Cortex of kidney (tissue), 1 donor: Measurements from ENCODE around the gene ZNF557.

Source experiments
- DNase-seq: peaks from one replicate; lab custom pipeline; 2025; lab: John Stamatoyannopoulos, UW

ZNF557 gene

DNA sequence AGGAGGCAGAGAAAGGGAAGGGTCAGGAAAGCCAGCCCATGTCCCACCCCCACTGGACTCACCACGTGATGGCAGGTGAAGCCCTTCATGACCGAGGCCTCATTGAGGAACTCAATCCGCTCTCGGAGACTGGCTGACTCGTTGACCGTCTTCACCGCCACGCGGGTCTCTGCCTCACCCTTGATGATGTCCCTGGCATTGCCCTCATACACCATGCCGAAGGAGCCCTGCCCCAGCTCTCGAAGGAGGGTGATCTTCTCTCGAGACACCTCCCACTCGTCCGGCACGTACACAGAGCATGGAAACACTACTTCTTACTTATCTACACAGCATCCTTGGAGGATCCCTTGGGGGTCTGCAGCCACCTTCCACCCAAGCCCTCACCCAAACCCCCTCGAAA, 55.7 kb downstream of the ZNF557 start:
- no peak for DNase-seq

DNA sequence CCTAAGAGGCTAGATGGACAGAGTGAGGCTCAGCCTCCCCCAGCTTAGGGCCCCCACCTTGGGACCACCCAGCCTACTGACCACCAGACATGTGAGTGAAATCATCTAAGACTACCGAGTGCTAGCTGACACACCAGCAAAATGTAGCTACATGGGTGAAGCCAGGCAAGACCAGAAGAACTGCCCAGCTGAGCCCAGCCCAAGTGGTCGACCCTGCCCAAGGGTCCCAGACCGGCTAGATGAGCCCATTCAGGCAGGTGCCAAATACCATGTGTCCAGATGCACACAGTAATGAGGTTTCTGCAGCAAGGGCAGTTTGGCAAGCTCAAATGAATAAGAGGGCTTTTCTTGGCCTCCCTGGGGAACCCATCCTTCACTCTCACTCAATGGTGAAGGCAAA, 56.6 kb downstream of the ZNF557 start:
- DNase-seq: no peak

DNA sequence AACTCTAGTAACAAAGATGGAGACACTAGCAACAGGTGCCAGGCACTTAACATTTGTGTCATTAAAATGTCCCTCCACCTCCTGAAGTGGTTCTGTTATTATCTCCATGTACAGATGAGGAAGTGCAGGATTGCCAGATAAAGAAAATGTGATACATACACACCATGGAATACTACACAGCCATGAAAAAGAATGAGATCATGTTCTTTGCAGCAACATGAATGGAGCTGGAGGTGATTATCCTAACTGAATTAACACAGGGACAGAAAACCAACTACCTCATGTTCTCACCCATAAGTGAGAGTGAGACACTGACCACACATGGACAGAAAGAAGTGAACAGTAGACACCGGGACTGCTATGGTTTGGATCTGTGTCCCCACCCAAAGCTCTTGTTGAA, 60.5 kb downstream of the ZNF557 start:
- no peak for DNase-seq

DNA sequence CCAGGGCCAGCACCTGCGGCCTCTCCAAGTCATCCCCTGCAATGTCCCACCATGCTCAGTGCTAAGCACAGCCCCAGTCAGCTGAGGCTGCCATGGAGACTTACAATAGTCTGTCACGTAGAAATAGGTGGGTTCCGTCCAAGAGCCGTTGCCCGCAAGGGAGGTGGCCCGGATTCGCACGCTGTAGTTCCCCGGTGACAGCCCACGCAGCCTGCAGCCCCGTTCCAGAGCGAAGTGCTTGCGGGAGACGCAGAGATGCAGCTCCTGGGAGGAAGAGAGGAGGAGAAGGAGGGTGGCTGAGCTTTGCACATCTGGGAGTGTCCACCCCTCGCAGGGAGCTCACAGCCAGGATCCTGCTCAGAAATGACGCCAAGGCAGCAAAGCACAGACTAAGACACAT, 62.6 kb downstream of the ZNF557 start:
- no peak for DNase-seq

DNA sequence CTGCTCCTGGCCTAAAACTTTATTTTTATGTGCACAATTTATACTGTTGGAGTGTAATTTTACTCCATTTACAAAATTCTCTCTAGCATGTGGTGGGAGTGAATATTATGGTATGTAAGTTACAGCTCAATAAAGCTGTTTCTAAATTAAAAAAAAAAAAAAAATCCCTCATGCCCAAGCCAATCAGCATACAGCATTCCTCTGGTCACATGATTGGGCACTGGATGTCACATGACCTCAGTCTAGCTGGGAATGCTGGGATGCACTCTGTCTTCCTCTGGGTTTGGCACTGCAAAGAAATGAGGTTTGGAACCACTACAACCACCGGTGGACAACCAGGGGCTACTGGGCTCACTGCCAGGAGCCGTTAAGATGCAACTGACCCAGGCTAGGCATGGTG, 67.6 kb downstream of the ZNF557 start:
- DNase-seq: no peak
